Loucy (cell line): ENCODE measurements around the gene CYGB.
"Not testable (repeated sequence)": the region's sequence is repeated elsewhere in the genome, so short reads cannot be mapped to it uniquely, and the experiment has no call there.

Experiments
- CTCF ChIP-seq: fragments of 200-600 bp; sonication (generic); conservative IDR thresholded peaks from 2 replicates; pipeline ENCODE4 v1.5.1; 2014; ENCODE audit warnings: mild to moderate bottlenecking, antibody characterized with exemption, low read length
- EZH2phosphoT487 ChIP-seq: fragments of 200-600 bp; IDR thresholded peaks from 2 replicates; pipeline ENCODE4 v1.6.1; 2018; ENCODE audit warnings: antibody characterized with exemption, mild to moderate bottlenecking, moderate library complexity, borderline replicate concordance

GRCh38 chr17:76527016-76527415, 10.5 kb downstream of the CYGB start:
- not testable (repeated sequence) for TF ChIP-seq CTCF, EZH2phosphoT487
